Activated CD4-positive, alpha-beta T cell treated with anti-CD3 and anti-CD28 coated beads, Interleukin-10, Interleukin-2, amounts not matched to agents 100 ng/mL and 50 ng/mL, durations not matched to agents 16 hours and 8 hours (primary cell): ENCODE measurements around the gene SRP9.
"Not testable (repeated sequence)": the region's sequence is repeated elsewhere in the genome, so short reads cannot be mapped to it uniquely, and the experiment has no call there.

ENCODE experiments used
- DNase-seq: peaks from one replicate; pipeline ENCODE4 v3.0.0-alpha.2; 2020

SRP9 gene

GRCh38 chr1:225778337-225778669 lies 677 bp downstream of the SRP9 start:
- DNase-seq: no peak

- DNase-seq: peak; percentile 19
Observed at GRCh38 chr1:225779165-225779564, 1.5 kb downstream of the SRP9 start.

- no peak for DNase-seq
Observed at GRCh38 chr1:225780134-225780533, 2.5 kb downstream of the SRP9 start.

- no peak for DNase-seq
Observed at GRCh38 chr1:225780630-225781029, 3.0 kb downstream of the SRP9 start.

- DNase-seq: not testable (repeated sequence)
Observed at GRCh38 chr1:225789142-225789541, 11.5 kb downstream of the SRP9 start.

- no peak for DNase-seq
Observed at GRCh38 chr1:225794954-225795353, 17.3 kb downstream of the SRP9 start.

GRCh38 chr1:225796097-225796496 lies 18.5 kb downstream of the SRP9 start:
- not testable (repeated sequence) for DNase-seq

GRCh38 chr1:225801146-225801545 lies 23.5 kb downstream of the SRP9 start:
- DNase-seq: not testable (repeated sequence)

- no peak for DNase-seq
Observed at GRCh38 chr1:225806249-225806648, 28.6 kb downstream of the SRP9 start.

- not testable (repeated sequence) for DNase-seq
Observed at GRCh38 chr1:225806736-225807135, 29.1 kb downstream of the SRP9 start.

GRCh38 chr1:225808136-225808535 lies 30.5 kb downstream of the SRP9 start:
- DNase-seq: no peak

GRCh38 chr1:225809842-225810578 lies 32.4 kb downstream of the SRP9 start, which contains the start of gene EPHX1:
EPHX1 (plus strand) TSS chr1:225810124; CDS start chr1:225828730, 18,606 bp downstream.
- peak; percentile 82 for DNase-seq

GRCh38 chr1:225810579-225811538 lies 33.2 kb downstream of the SRP9 start:
- DNase-seq: not testable (repeated sequence)

- no peak for DNase-seq
Observed at GRCh38 chr1:225811622-225812487, 34.2 kb downstream of the SRP9 start.

GRCh38 chr1:225812488-225813213 lies 35.0 kb downstream of the SRP9 start:
- no peak for DNase-seq

GRCh38 chr1:225813214-225813964 lies 35.8 kb downstream of the SRP9 start:
- no peak for DNase-seq

GRCh38 chr1:225814381-225814780 lies 36.8 kb downstream of the SRP9 start:
- DNase-seq: no peak

- not testable (repeated sequence) for DNase-seq
Observed at GRCh38 chr1:225815090-225815489, 37.5 kb downstream of the SRP9 start.

- DNase-seq: no peak
Observed at GRCh38 chr1:225815526-225816178, 38.0 kb downstream of the SRP9 start.

- DNase-seq: no peak
Observed at GRCh38 chr1:225816643-225817538, 39.3 kb downstream of the SRP9 start.
